ENCODE results near the gene MYO10. TPM values are rescaled to one million over a fixed set of nuclear protein-coding genes. Genes with fewer than 3 reads are reported as not detected.

The MYO10 gene
- total RNA-seq, 3 donors from 2014 or later (not counting 1 experiment from before 2014, with no cell fraction given), result 0.83 to 1.2 TPM; not detected in 1

GRCh38 chr5:16859346-16859745 is 76.7 kb downstream of the MYO10 start:
- Histone ChIP-seq H3K27me3 (ENCODE audit: control insufficient read depth, insufficient read depth, low read length) (no peaks in the 10 kb centered on the region), H3K9me3 (ENCODE audit: control insufficient read depth, insufficient read depth, low read length) (peaks cover 5% of the 10 kb centered on the region), H3K4me1 (ENCODE audit: control insufficient read depth, insufficient read depth, low read length) (no peaks in the 10 kb centered on the region), H3K4me3 (ENCODE audit: low read length) (no peak overlapping the region), H3K36me3 (ENCODE audit: control insufficient read depth, insufficient read depth, low read length) (no peaks in the 10 kb centered on the region), H3K27ac (ENCODE audit: low read length) (no peak overlapping the region)
- Mint-ChIP-seq H3K9me3 (peaks cover 2 to 5% of the 10 kb centered on the region in 2 donors), H3K4me1 (no peaks in the 10 kb centered on the region), H3K27ac (no peak overlapping the region), H3K36me3 (no peaks in the 10 kb centered on the region), H3K4me3 (no peak overlapping the region), H3K27me3 (ENCODE audit: low read depth in 2 of 2) (no peaks in the 10 kb centered on the region)
- ATAC-seq (no peak), DNase-seq (no peak)
- intact Hi-C loops (cut with micrococcal nuclease), result no loop called here
- no peak for TF ChIP-seq CTCF (IDR thresholded peaks at IDR 0.05)

- Histone ChIP-seq H3K27me3 (ENCODE audit: control insufficient read depth, insufficient read depth, low read length) (no peaks in the 10 kb centered on the region), H3K4me1 (ENCODE audit: control insufficient read depth, insufficient read depth, low read length) (no peaks in the 10 kb centered on the region), H3K4me3 (ENCODE audit: low read length) (no peak overlapping the region), H3K27ac (ENCODE audit: low read length) (no peak overlapping the region), H3K36me3 (ENCODE audit: control insufficient read depth, insufficient read depth, low read length) (no peaks in the 10 kb centered on the region), H3K9me3 (ENCODE audit: control insufficient read depth, insufficient read depth, low read length) (peaks cover 5% of the 10 kb centered on the region)
- no peaks in the 10 kb centered on the region for H3K4me1 Mint-ChIP-seq
- 85% methylated on average over 6 of the region's 6 CpGs for WGBS (ENCODE audit: insufficient coverage)
- no peaks in the 10 kb centered on the region for H3K36me3 Mint-ChIP-seq
- no peak overlapping the region for H3K4me3 Mint-ChIP-seq
- H3K9me3 Mint-ChIP-seq, result peaks cover 2 to 5% of the 10 kb centered on the region in 2 donors
- no peaks in the 10 kb centered on the region for H3K27me3 Mint-ChIP-seq (ENCODE audit: low read depth in 2 of 2)
- intact Hi-C loops (cut with micrococcal nuclease), result no loop called here
- ATAC-seq, result no peak
- no peak overlapping the region for H3K27ac Mint-ChIP-seq
- TF ChIP-seq CTCF (IDR thresholded peaks at IDR 0.05), result no peak
- DNase-seq, result no peak
These were observed 77.9 kb downstream of the MYO10 start for GRCh38 chr5:16858151-16858550.

GRCh38 chr5:16857635-16858034 is 78.5 kb downstream of the MYO10 start:
- H3K9me3 Mint-ChIP-seq, result peaks cover 2 to 6% of the 10 kb centered on the region in 2 donors
- H3K4me3 ChIP-seq (ENCODE audit: low read length), result no peak overlapping the region
- H3K4me1 Mint-ChIP-seq, result no peaks in the 10 kb centered on the region
- WGBS (ENCODE audit: insufficient coverage), result 95% methylated on average over 4 of the region's 4 CpGs
- H3K36me3 ChIP-seq (ENCODE audit: control insufficient read depth, insufficient read depth, low read length), result no peaks in the 10 kb centered on the region
- no peak overlapping the region for H3K4me3 Mint-ChIP-seq
- H3K36me3 Mint-ChIP-seq, result no peaks in the 10 kb centered on the region
- peaks cover 5% of the 10 kb centered on the region for H3K9me3 ChIP-seq (ENCODE audit: control insufficient read depth, insufficient read depth, low read length)
- no peak overlapping the region for H3K27ac Mint-ChIP-seq
- intact Hi-C loops (cut with micrococcal nuclease), result no loop called here
- H3K27me3 Mint-ChIP-seq (ENCODE audit: low read depth in 2 of 2), result no peaks in the 10 kb centered on the region
- no peaks in the 10 kb centered on the region for H3K4me1 ChIP-seq (ENCODE audit: control insufficient read depth, insufficient read depth, low read length)
- ATAC-seq, result no peak
- no peak for DNase-seq
- no peak for TF ChIP-seq CTCF (IDR thresholded peaks at IDR 0.05)
- H3K27ac ChIP-seq (ENCODE audit: low read length), result no peak overlapping the region
- H3K27me3 ChIP-seq (ENCODE audit: control insufficient read depth, insufficient read depth, low read length), result no peaks in the 10 kb centered on the region

- Histone ChIP-seq H3K36me3 (ENCODE audit: control insufficient read depth, insufficient read depth, low read length) (no peaks in the 10 kb centered on the region), H3K27ac (ENCODE audit: low read length) (no peak overlapping the region), H3K9me3 (ENCODE audit: control insufficient read depth, insufficient read depth, low read length) (peaks cover 5% of the 10 kb centered on the region), H3K27me3 (ENCODE audit: control insufficient read depth, insufficient read depth, low read length) (no peaks in the 10 kb centered on the region), H3K4me3 (ENCODE audit: low read length) (no peak overlapping the region), H3K4me1 (ENCODE audit: control insufficient read depth, insufficient read depth, low read length) (no peaks in the 10 kb centered on the region)
- ATAC-seq, result no peak
- TF ChIP-seq CTCF (IDR thresholded peaks at IDR 0.05), result no peak
- Mint-ChIP-seq H3K4me1 (no peaks in the 10 kb centered on the region), H3K36me3 (no peaks in the 10 kb centered on the region), H3K9me3 (peaks cover 2 to 7% of the 10 kb centered on the region in 2 donors), H3K27ac (no peak overlapping the region), H3K27me3 (ENCODE audit: low read depth in 2 of 2) (no peaks in the 10 kb centered on the region), H3K4me3 (no peak overlapping the region)
- no peak for DNase-seq
- intact Hi-C loops (cut with micrococcal nuclease), result no loop called here
- 82% methylated on average over 5 of the region's 5 CpGs for WGBS (ENCODE audit: insufficient coverage)
These were observed 79.6 kb downstream of the MYO10 start for GRCh38 chr5:16856531-16856930.

All from natural killer cell (primary cell).